IMR-90 (cell line): ENCODE results near the gene C15orf40. TPM values are rescaled to one million over a fixed set of nuclear protein-coding genes. Genes with fewer than 3 reads are reported as not detected.

Source experiments
- ATAC-seq: fragments of 200-7000 bp; cut with Tn5 transposase; 2 replicates; pipeline ENCODE4 v1.9.1; 2020; ENCODE audit warnings: low read depth, mild to moderate bottlenecking, moderate library complexity
- BruUV-seq: library from RNA; stranded (reverse); fragments of 400-500 nt; replicated peaks from 2 replicates; lab custom pipeline; 2021; lab: Mats Ljungman, UMichigan
- CTCF ChIA-PET: fragments of 300-600 bp; formaldehyde crosslinking; extraction: SDS; loops from one replicate; lab custom pipeline; 2021; ENCODE audit warnings: antibody characterized with exemption; lab: Yijun Ruan, JAX
- POLR2A ChIA-PET: fragments of 300-600 bp; sonication (Branson Sonifier 250); formaldehyde crosslinking; loops from one replicate; lab custom pipeline; 2022; ENCODE audit warnings: antibody characterized with exemption; ENCODE audit not compliant: unreplicated experiment; lab: Charles Lee
- DNase-seq: peaks from one replicate; pipeline ENCODE4 v3.0.0; 2013
- H2AFZ ChIP-seq: replicated peaks from 2 replicates; pipeline ENCODE3; 2013; ENCODE audit warnings: low read length, mild to moderate bottlenecking; ENCODE audit not compliant: poor library complexity
- H2AK5ac ChIP-seq: 2 replicates; pipeline ENCODE4 v1.6.1; 2013; ENCODE audit warnings: low read depth, low read length, inconsistent platforms
- H2AK9ac ChIP-seq: replicated peaks from 2 replicates; pipeline ENCODE3; 2013; ENCODE audit warnings: mild to moderate bottlenecking, low read depth, low read length, moderate library complexity; ENCODE audit not compliant: poor library complexity
- H2BK120ac ChIP-seq: 2 replicates; pipeline ENCODE4 v1.6.1; 2013; ENCODE audit warnings: low read depth, low read length, inconsistent platforms
- H2BK15ac ChIP-seq: 3 replicates; pipeline ENCODE4 v1.6.1; 2013; ENCODE audit warnings: low read depth, low read length, inconsistent platforms
- H2BK20ac ChIP-seq: 2 replicates; pipeline ENCODE4 v1.6.1; 2013; ENCODE audit warnings: low read depth, mild to moderate bottlenecking, inconsistent platforms, low read length, moderate library complexity
- H2BK5ac ChIP-seq: 2 replicates; pipeline ENCODE4 v1.6.1; 2013; ENCODE audit warnings: mild to moderate bottlenecking, low read depth, low read length, inconsistent platforms; ENCODE audit not compliant: poor library complexity, severe bottlenecking
- H3K14ac ChIP-seq: replicated peaks from 2 replicates; pipeline ENCODE4 v1.6.1; 2013; ENCODE audit warnings: low read depth, low read length, inconsistent platforms
- H3K18ac ChIP-seq: 2 replicates; pipeline ENCODE4 v1.6.1; 2013; ENCODE audit warnings: low read depth, low read length, control low read depth
- H3K23ac ChIP-seq: 2 replicates; pipeline ENCODE4 v1.6.1; 2013; ENCODE audit warnings: low read depth, low read length, inconsistent platforms
- H3K27ac ChIP-seq: 2 replicates; pipeline ENCODE4 v1.5.1; 2013; ENCODE audit warnings: mild to moderate bottlenecking, control low read depth, low read length; ENCODE audit not compliant: insufficient read depth
- H3K27me3 ChIP-seq: 2 replicates; pipeline ENCODE4 v1.6.1; 2013; ENCODE audit warnings: low read length; ENCODE audit not compliant: control insufficient read depth, insufficient read depth
- H3K36me3 ChIP-seq: 2 replicates; pipeline ENCODE4 v1.6.1; 2013; ENCODE audit warnings: low read length, mixed read lengths; ENCODE audit not compliant: control insufficient read depth, insufficient read depth
- H3K4ac ChIP-seq: 2 replicates; pipeline ENCODE4 v1.6.1; 2013; ENCODE audit warnings: low read depth, low read length, inconsistent platforms
- H3K4me1 ChIP-seq: 2 replicates; pipeline ENCODE4 v1.6.1; 2013; ENCODE audit warnings: low read length, mixed read lengths; ENCODE audit not compliant: control insufficient read depth, insufficient read depth
- H3K4me2 ChIP-seq: 2 replicates; pipeline ENCODE4 v1.6.1; 2013; ENCODE audit warnings: low read depth, mild to moderate bottlenecking, control low read depth, low read length, moderate library complexity
- H3K4me3 ChIP-seq: 2 replicates; pipeline ENCODE4 v1.5.1; 2013; ENCODE audit warnings: low read depth, mild to moderate bottlenecking, control low read depth, low read length, moderate library complexity; ENCODE audit not compliant: insufficient read depth
- H3K56ac ChIP-seq: 2 replicates; pipeline ENCODE4 v1.6.1; 2013; ENCODE audit warnings: low read length, inconsistent platforms; ENCODE audit not compliant: insufficient read depth; ENCODE audit errors: extremely low read depth
- H3K79me1 ChIP-seq, 2 experiments: 2 replicates each; pipeline ENCODE4 v1.6.1; 2013; ENCODE audit warnings: low read length in 2 of 2, inconsistent platforms in 1 of 2, low read depth in 1 of 2
- H3K9ac ChIP-seq: 2 replicates; pipeline ENCODE4 v1.6.1; 2013; ENCODE audit warnings: low read depth, low read length, control low read depth
- H3K9me1 ChIP-seq: 2 replicates; pipeline ENCODE4 v1.6.1; 2013; ENCODE audit warnings: low read length, inconsistent platforms; ENCODE audit not compliant: insufficient read depth
- H3K9me3 ChIP-seq: 2 replicates; pipeline ENCODE4 v1.6.1; 2013; ENCODE audit warnings: low read length; ENCODE audit not compliant: control insufficient read depth, insufficient read depth
- H4K20me1 ChIP-seq: 2 replicates; pipeline ENCODE4 v1.6.1; 2013; ENCODE audit warnings: low read length, inconsistent platforms; ENCODE audit not compliant: insufficient read depth
- H4K5ac ChIP-seq: 2 replicates; pipeline ENCODE4 v1.6.1; 2013; ENCODE audit warnings: mild to moderate bottlenecking, low read depth, low read length, control low read depth
- H4K8ac ChIP-seq, 2 experiments: 2 replicates each; pipeline ENCODE4 v1.6.1; 2013; ENCODE audit warnings: low read depth in 2 of 2, low read length in 2 of 2, control low read depth in 1 of 2, inconsistent platforms in 1 of 2
- H4K91ac ChIP-seq: 2 replicates; pipeline ENCODE4 v1.6.1; 2013; ENCODE audit warnings: low read depth, low read length, inconsistent platforms; ENCODE audit not compliant: insufficient read depth
- CHD1 ChIP-seq: IDR thresholded peaks from 2 replicates; pipeline ENCODE4 v1.6.1; 2012; ENCODE audit warnings: low read depth, low read length, improper control_type of control experiment
- ELK1 ChIP-seq: fragments of 150-350 bp; IDR thresholded peaks from 2 replicates; pipeline ENCODE4 v1.6.1; 2016; ENCODE audit warnings: low read depth, mild to moderate bottlenecking, low read length, moderate library complexity, borderline replicate concordance
- FOS ChIP-seq: fragments of 150-350 bp; IDR thresholded peaks from 2 replicates; pipeline ENCODE4 v1.6.1; 2016; ENCODE audit warnings: low read depth, low read length
- MAFK ChIP-seq: IDR thresholded peaks from 2 replicates; pipeline ENCODE4 v1.6.1; 2012; ENCODE audit warnings: low read depth, low read length, improper control_type of control experiment
- MAZ ChIP-seq: IDR thresholded peaks from 2 replicates; pipeline ENCODE4 v1.6.1; 2012; ENCODE audit warnings: low read depth, mild to moderate bottlenecking, low read length, improper control_type of control experiment, moderate library complexity, borderline replicate concordance
- RFX5 ChIP-seq: IDR thresholded peaks from 2 replicates; pipeline ENCODE4 v1.8.0; 2012; ENCODE audit warnings: low read depth, mild to moderate bottlenecking, low read length, moderate library complexity
- WGBS, 2 experiments: methylation state at CpG; one replicate each; pipeline versions ENCODE4 v1.1.5 to v1.1.7; 2013; ENCODE audit warnings: missing lambda C conversion rate in 2 of 2; ENCODE audit not compliant: insufficient read length in 1 of 2; ENCODE audit errors: extremely low coverage in 2 of 2; 5-methylcytosine and 5-hydroxymethylcytosine counted together
- dilution Hi-C: fragments of 300-500 bp; cut with HindIII; formaldehyde crosslinking; loops from one replicate; pipeline ENCODE4 v1.14.3; 2018; ENCODE audit warnings: low sequenced_read_pairs; ENCODE audit not compliant: unreplicated experiment
- in situ Hi-C: fragments of 300-500 bp; cut with MboI; formaldehyde crosslinking; loops from 3 replicates; pipeline ENCODE4 v1.14.3; 2019; ENCODE audit warnings: low sequenced_read_pairs, inconsistent platforms, mixed read lengths
- intact Hi-C: fragments of 100-400 bp; cut with micrococcal nuclease; formaldehyde crosslinking; loops from 2 replicates; pipeline ENCODE4 v1.10.0; 2022
- polyA plus RNA-seq, 3 experiments: library from polyadenylated mRNA; depleted of rRNA; stranded (reverse); fragments of >200 nt; gene quantifications; 2 replicates each; pipeline ENCODE4 v1.2.3, GENCODE V29; 2012; ENCODE audit warnings: low replicate concordance in 1 of 3
- total RNA-seq: library from RNA; depleted of rRNA; stranded (reverse); fragments of >200 nt; gene quantifications from 2 replicates; pipeline ENCODE4 v1.2.3, GENCODE V29; 2012

Gene C15orf40
- total and polyA plus RNA-seq, 2 of the 4 experiments (the other 2 are of a cell fraction): 7.0 to 10.7 TPM

GRCh38 chr15:82986442-82986780, 25.0 kb downstream of the C15orf40 start:
- dilution Hi-C loops: no loop called here
- no peak overlapping the region for H2BK15ac ChIP-seq
- peaks cover 2% of the 10 kb centered on the region; the same call in 1 of the 2 replicates for H3K36me3 ChIP-seq
- H2BK5ac ChIP-seq: peak overlapping the region; percentile 45
- peaks cover 3% of the 10 kb centered on the region; the same call in 1 of the 2 replicates for H3K4me1 ChIP-seq
- in situ Hi-C loops: no loop called here
- peak overlapping the region; percentile 87 for H3K4me2 ChIP-seq
- BruUV-seq: TSS peak; percentile 85
- H3K27me3 ChIP-seq: no peaks in the 10 kb centered on the region
- H4K20me1 ChIP-seq: no peaks in the 10 kb centered on the region
- 0 out of 2 replicates have a peak overlapping the region, but pooled peaks have one; percentile 10 for H2BK120ac ChIP-seq
- H3K9me1 ChIP-seq: peaks cover 8% of the 10 kb centered on the region
- WGBS, 2 experiments: no CpG with 5 or more reads among the region's 12 CpGs
- 0 out of 2 replicates have a peak overlapping the region, but pooled peaks have one; percentile 73 for H2AK5ac ChIP-seq
- H3K14ac ChIP-seq: peak overlapping the region; percentile 93
- peak overlapping the region; percentile 95 for H2AK9ac ChIP-seq
- peak overlapping the region; percentile 70; the same call in 1 of the 2 replicates for H3K56ac ChIP-seq
- peak overlapping the region; percentile 86 for H3K4ac ChIP-seq
- peak overlapping the region; percentile 59 for H3K27ac ChIP-seq
- no peak overlapping the region for H2BK20ac ChIP-seq
- peak overlapping the region; percentile 97 for H3K23ac ChIP-seq
- peak overlapping the region; percentile 88 for H4K5ac ChIP-seq
- no peak overlapping the region for H3K18ac ChIP-seq
- peak; percentile 22 for DNase-seq
- H3K9me3 ChIP-seq: no peaks in the 10 kb centered on the region
- H4K91ac ChIP-seq: peak overlapping the region; percentile 58; the same call in 1 of the 2 replicates
- H3K79me1 ChIP-seq: peaks cover 5 to 21% of the 10 kb centered on the region in 2 experiments
- CTCF ChIA-PET: interaction anchor here (0.8 to 2.1 kb wide), 2 partner anchors 13 to 138 kb away, joined by 3 to 4 read pairs; no protein-coding TSS in a partner anchor
- peak overlapping the region; percentile 100 for H2AFZ ChIP-seq
- H3K4me3 ChIP-seq: peak overlapping the region; percentile 63
- H4K8ac ChIP-seq: peak overlapping the region; percentile 88 to 97
- no peak for TF ChIP-seq MAFK
- TF ChIP-seq FOS: no peak
- no peak for TF ChIP-seq RFX5
- no peak for TF ChIP-seq CHD1
- TF ChIP-seq ELK1: no peak
- no peak for TF ChIP-seq MAZ
- peak overlapping the region; percentile 97 for H3K9ac ChIP-seq
- intact Hi-C loops: loop anchor here (5.0 kb wide), 3 partner anchors 139 to 234 kb away; no protein-coding TSS in a partner anchor
- ATAC-seq: peak; percentile 40; the same call in 1 of the 2 replicates
- POLR2A ChIA-PET: no interaction called here
